ENCODE measurements around the gene PPP2R5A. TPM values are rescaled to one million over a fixed set of nuclear protein-coding genes. Genes with fewer than 3 reads are reported as not detected.

Gene PPP2R5A
- total and polyA plus RNA-seq, 3 donors from 2014 or later = 19.9 to 37.8 (median 26.9) TPM

- TF ChIP-seq, protein P1, sequence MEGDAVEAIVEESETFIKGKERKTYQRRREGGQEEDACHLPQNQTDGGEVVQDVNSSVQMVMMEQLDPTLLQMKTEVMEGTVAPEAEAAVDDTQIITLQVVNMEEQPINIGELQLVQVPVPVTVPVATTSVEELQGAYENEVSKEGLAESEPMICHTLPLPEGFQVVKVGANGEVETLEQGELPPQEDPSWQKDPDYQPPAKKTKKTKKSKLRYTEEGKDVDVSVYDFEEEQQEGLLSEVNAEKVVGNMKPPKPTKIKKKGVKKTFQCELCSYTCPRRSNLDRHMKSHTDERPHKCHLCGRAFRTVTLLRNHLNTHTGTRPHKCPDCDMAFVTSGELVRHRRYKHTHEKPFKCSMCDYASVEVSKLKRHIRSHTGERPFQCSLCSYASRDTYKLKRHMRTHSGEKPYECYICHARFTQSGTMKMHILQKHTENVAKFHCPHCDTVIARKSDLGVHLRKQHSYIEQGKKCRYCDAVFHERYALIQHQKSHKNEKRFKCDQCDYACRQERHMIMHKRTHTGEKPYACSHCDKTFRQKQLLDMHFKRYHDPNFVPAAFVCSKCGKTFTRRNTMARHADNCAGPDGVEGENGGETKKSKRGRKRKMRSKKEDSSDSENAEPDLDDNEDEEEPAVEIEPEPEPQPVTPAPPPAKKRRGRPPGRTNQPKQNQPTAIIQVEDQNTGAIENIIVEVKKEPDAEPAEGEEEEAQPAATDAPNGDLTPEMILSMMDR (IDR thresholded peaks at IDR 0.05) = no peak
- TF ChIP-seq POLR2A (IDR thresholded peaks at IDR 0.05) = no peak
Measured at GRCh38 chr1:212323066-212323465, 37.9 kb downstream of the PPP2R5A start.

DNA sequence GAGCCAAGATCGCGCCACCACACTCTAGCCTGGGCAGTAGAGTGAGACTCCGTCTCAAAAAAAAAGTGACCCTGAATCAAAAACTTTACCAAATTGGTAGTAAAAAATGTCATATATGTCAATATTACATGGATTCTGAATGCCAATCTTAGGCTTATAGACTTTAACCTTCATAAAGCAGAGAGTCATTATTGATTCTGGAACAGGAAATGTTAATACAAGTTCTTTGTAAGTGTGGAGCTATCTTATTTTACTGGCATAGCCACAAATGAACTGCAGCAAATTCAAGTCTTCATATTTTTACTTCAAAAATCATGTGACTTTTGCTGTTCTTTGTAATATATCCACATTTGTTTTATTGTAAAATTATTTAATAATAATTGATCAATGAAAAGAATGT lies 41.3 kb downstream of the PPP2R5A start:
- no peak overlapping the region for H3K27ac ChIP-seq
- H3K4me1 ChIP-seq = no peaks in the 10 kb centered on the region
- TF ChIP-seq POLR2A (IDR thresholded peaks at IDR 0.05) = no peak
- TF ChIP-seq, protein P1 (IDR thresholded peaks at IDR 0.05) = no peak
- WGBS, 2 donors = 79 to 96% methylated on average over 3 of the region's 3 CpGs
- intact Hi-C loops (cut with DNase I; ENCODE audit: low total_unique reads) = no loop called here
- no peak for DNase-seq
- no peaks in the 10 kb centered on the region for H3K27me3 ChIP-seq
- H3K36me3 ChIP-seq (ENCODE audit: low read depth, missing control alignments) = no peaks in the 10 kb centered on the region
- H3K4me3 ChIP-seq = no peak overlapping the region
- H3K9me3 ChIP-seq = no peaks in the 10 kb centered on the region

More at GRCh38 chr1:212323066-212323465, 37.9 kb downstream of the PPP2R5A start:
- intact Hi-C loops (cut with DNase I; ENCODE audit: low total_unique reads) = no loop called here
- no peaks in the 10 kb centered on the region for H3K36me3 ChIP-seq (ENCODE audit: low read depth, missing control alignments)
- H3K9me3 ChIP-seq = no peaks in the 10 kb centered on the region
- DNase-seq = no peak
- no peak overlapping the region for H3K27ac ChIP-seq
- H3K4me1 ChIP-seq = no peaks in the 10 kb centered on the region
- no peak overlapping the region for H3K4me3 ChIP-seq
- H3K27me3 ChIP-seq = no peaks in the 10 kb centered on the region
- 72 to 74% methylated on average over 3 of the region's 3 CpGs for WGBS, 2 donors

DNA sequence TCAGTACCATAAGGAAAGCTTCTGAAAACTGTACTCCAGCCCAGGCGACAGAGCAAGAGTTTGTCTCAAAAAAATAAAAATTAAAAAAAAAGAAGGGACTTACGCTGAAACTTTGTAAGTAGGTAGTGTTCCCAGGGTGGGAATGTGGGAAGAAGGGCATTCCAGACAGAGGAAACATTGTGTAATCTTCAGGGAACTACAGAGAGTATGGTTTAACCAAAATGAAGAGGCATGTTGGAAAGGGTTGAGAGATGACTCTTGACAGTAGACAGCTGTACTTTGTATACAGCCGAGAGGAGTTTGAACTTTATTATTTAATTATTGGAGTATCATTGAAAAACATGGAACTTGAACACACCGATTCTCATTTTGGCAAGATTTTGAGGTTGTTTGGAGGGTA lies 43.0 kb downstream of the PPP2R5A start:
- no peak overlapping the region for H3K4me3 ChIP-seq
- H3K27me3 ChIP-seq = no peaks in the 10 kb centered on the region
- intact Hi-C loops (cut with DNase I; ENCODE audit: low total_unique reads) = no loop called here
- no peaks in the 10 kb centered on the region for H3K4me1 ChIP-seq
- TF ChIP-seq POLR2A (IDR thresholded peaks at IDR 0.05) = no peak
- TF ChIP-seq, protein P1 (IDR thresholded peaks at IDR 0.05) = no peak
- no peak for DNase-seq
- no peak overlapping the region for H3K27ac ChIP-seq
- no peaks in the 10 kb centered on the region for H3K36me3 ChIP-seq (ENCODE audit: low read depth, missing control alignments)
- H3K9me3 ChIP-seq = no peaks in the 10 kb centered on the region
- WGBS, 2 donors = 80 to 82% methylated on average over 4 of the region's 4 CpGs

DNA sequence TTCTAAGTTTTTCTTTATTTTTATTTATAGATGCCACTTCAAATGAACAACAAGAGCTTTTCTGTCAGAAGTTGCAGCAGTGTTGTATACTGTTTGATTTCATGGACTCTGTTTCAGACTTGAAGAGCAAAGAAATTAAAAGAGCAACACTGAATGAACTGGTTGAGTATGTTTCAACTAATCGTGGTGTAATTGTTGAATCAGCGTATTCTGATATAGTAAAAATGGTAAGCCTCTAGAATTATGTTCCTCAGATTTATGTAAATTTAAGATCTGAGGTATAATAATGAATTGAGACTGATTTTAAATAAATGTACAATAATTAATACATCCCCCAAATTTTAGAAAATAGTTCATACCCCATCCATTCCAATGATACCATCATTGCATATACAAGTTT lies 43.9 kb downstream of the PPP2R5A start:
- no peak overlapping the region for H3K27ac ChIP-seq
- no peak overlapping the region for H3K4me3 ChIP-seq
- no peaks in the 10 kb centered on the region for H3K27me3 ChIP-seq
- DNase-seq = no peak
- H3K4me1 ChIP-seq = no peaks in the 10 kb centered on the region
- WGBS, 2 donors = 93 to 96% methylated on average over 2 of the region's 2 CpGs
- intact Hi-C loops (cut with DNase I; ENCODE audit: low total_unique reads) = no loop called here
- H3K36me3 ChIP-seq (ENCODE audit: low read depth, missing control alignments) = no peaks in the 10 kb centered on the region
- no peaks in the 10 kb centered on the region for H3K9me3 ChIP-seq
- TF ChIP-seq POLR2A (IDR thresholded peaks at IDR 0.05) = no peak
- TF ChIP-seq, protein P1 (IDR thresholded peaks at IDR 0.05) = no peak

DNA sequence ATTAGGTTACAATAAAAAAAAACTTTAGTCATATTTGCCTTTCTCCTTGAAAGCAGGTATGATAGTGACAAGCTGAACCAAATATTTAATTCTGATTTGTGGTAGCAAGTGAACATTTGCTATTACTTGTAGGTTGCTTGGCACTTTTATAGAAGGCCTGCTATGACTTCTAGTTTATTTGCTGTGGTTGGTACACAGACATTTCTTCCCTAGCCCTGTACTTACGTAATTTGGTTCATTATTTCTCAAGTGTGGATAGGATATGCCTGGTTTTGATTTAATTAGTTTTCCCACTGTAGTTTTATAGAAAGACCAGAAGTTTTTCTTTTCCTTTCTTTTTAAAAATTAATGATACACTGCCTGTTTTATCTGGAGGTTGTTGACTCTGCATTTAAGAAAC lies 55.9 kb downstream of the PPP2R5A start:
- Histone ChIP-seq H3K27ac (no peak overlapping the region), H3K9me3 (no peaks in the 10 kb centered on the region), H3K4me1 (no peaks in the 10 kb centered on the region), H3K4me3 (no peak overlapping the region), H3K36me3 (ENCODE audit: low read depth, missing control alignments) (no peaks in the 10 kb centered on the region), H3K27me3 (no peaks in the 10 kb centered on the region)
- no peak for DNase-seq
- TF ChIP-seq POLR2A (IDR thresholded peaks at IDR 0.05) = no peak
- TF ChIP-seq, protein P1 (IDR thresholded peaks at IDR 0.05) = no peak
- intact Hi-C loops (cut with DNase I; ENCODE audit: low total_unique reads) = no loop called here
- 89 to 95% methylated on average over 1 of the region's 1 CpG for WGBS, 2 donors
